ENCODE measurements around the gene MYLK3. TPM values are rescaled to one million over a fixed set of nuclear protein-coding genes. Genes with fewer than 3 reads are reported as not detected.

The MYLK3 gene
- total and polyA plus RNA-seq, 7 donors: 1.4 to 41.1 (median 13.2) TPM

DNA sequence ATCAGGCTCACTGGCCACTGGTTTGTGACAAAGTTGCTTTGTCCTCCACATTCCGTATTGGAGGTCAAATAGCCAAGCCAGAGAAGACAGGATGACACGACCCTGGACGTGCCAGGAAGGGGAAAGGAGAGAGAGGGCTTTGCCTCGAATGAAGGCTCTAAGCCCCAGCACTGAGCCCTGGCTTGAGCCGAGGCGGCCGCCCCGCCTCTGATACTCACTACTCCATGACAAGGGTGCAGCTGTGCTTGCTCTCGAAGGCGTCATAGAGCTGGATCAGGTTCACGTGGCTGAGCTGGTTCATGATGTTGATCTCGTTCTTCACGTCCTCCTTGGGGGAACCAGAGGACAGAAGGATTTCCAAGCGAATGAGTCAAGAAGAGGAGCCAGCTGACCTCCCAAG lies 19.3 kb downstream of the MYLK3 start:
- ATAC-seq: peak; percentile 30 to 75 (median 61)
- WGBS, 3 donors: 57 to 70% (median 64%) methylated on average over 14 of the region's 14 CpGs

DNA sequence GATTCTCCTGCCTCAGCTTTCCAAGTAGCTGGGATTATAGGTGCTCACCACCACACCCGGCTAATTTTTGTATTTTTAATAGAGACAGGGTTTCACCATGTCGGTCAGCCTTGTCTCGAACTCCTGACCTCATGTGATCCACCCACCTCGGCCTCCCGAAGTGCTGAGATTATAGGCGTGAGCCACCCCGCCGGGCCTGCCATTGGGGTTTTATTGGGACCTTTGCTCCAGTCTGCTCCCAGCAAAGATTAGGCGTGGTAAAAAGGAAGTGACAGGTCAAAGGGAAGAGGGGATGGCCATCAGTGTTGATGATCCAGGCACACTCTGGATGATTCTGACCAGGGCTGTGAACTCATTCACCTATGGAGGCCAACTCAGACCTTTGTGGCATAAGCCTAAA lies 20.5 kb downstream of the MYLK3 start:
- intact Hi-C loops (cut with DNase I): no loop called here
- 87 to 91% (median 87%) methylated on average over 9 of the region's 9 CpGs for WGBS, 3 donors

More for the DNA sequence above, 19.3 kb downstream of the MYLK3 start:
- peaks cover 0 to 6% of the 10 kb centered on the region in 2 donors for H3K36me3 ChIP-seq (ENCODE audit: insufficient read depth in 1 of 2, low read depth in 1 of 2)
- DNase-seq: no peak
- no peak overlapping the region for H3K4me3 ChIP-seq
- no peak overlapping the region for H3K27ac ChIP-seq
- intact Hi-C loops (cut with DNase I): no loop called here
- no peaks in the 10 kb centered on the region for H3K9me3 ChIP-seq
- TF ChIP-seq, protein P1, sequence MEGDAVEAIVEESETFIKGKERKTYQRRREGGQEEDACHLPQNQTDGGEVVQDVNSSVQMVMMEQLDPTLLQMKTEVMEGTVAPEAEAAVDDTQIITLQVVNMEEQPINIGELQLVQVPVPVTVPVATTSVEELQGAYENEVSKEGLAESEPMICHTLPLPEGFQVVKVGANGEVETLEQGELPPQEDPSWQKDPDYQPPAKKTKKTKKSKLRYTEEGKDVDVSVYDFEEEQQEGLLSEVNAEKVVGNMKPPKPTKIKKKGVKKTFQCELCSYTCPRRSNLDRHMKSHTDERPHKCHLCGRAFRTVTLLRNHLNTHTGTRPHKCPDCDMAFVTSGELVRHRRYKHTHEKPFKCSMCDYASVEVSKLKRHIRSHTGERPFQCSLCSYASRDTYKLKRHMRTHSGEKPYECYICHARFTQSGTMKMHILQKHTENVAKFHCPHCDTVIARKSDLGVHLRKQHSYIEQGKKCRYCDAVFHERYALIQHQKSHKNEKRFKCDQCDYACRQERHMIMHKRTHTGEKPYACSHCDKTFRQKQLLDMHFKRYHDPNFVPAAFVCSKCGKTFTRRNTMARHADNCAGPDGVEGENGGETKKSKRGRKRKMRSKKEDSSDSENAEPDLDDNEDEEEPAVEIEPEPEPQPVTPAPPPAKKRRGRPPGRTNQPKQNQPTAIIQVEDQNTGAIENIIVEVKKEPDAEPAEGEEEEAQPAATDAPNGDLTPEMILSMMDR (IDR thresholded peaks at IDR 0.05): no peak
- no peaks in the 10 kb centered on the region for H3K4me1 ChIP-seq
- no peaks in the 10 kb centered on the region for H3K27me3 ChIP-seq (ENCODE audit: insufficient read depth in 3 of 3, low read length in 2 of 3)

DNA sequence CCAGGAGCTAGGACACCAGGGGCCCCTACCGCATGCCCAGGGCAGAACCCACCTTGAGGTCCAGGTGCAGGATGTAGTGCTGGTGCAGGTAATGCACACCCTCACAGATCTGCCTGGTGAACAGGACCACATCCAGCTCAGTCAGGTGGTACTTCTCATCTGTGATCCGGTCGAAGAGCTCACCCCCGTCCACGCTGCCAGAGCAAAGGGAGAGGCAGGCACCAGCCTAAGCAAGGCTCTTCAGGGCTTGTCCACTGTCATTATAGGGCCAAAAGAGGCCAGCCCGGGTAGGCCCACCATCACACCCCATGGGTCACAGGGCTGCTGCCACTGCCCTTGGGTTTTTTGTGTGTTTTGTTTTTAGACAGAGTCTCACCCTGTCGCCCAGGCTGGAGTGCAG lies 21.0 kb downstream of the MYLK3 start:
- no peak for DNase-seq
- Histone ChIP-seq H3K27me3 (ENCODE audit: insufficient read depth in 3 of 3, low read length in 2 of 3) (no peaks in the 10 kb centered on the region), H3K27ac (no peak overlapping the region), H3K9me3 (no peaks in the 10 kb centered on the region), H3K36me3 (ENCODE audit: insufficient read depth in 1 of 2, low read depth in 1 of 2) (peaks cover 0 to 15% of the 10 kb centered on the region in 2 donors), H3K4me3 (no peak overlapping the region), H3K4me1 (no peaks in the 10 kb centered on the region)
- no peak for ATAC-seq
- TF ChIP-seq, protein P1 (IDR thresholded peaks at IDR 0.05): no peak
- intact Hi-C loops (cut with DNase I): no loop called here
- 89 to 92% (median 89%) methylated on average over 7 of the region's 7 CpGs for WGBS, 3 donors

More for the DNA sequence above, 20.5 kb downstream of the MYLK3 start:
- no peak overlapping the region for H3K27ac ChIP-seq
- DNase-seq (no peak), ATAC-seq (no peak)
- no peak overlapping the region for H3K4me3 ChIP-seq
- peaks cover 0 to 13% of the 10 kb centered on the region in 2 donors for H3K36me3 ChIP-seq (ENCODE audit: insufficient read depth in 1 of 2, low read depth in 1 of 2)
- no peaks in the 10 kb centered on the region for H3K4me1 ChIP-seq
- no peaks in the 10 kb centered on the region for H3K9me3 ChIP-seq
- no peaks in the 10 kb centered on the region for H3K27me3 ChIP-seq (ENCODE audit: insufficient read depth in 3 of 3, low read length in 2 of 3)
- TF ChIP-seq, protein P1 (IDR thresholded peaks at IDR 0.05): no peak

DNA sequence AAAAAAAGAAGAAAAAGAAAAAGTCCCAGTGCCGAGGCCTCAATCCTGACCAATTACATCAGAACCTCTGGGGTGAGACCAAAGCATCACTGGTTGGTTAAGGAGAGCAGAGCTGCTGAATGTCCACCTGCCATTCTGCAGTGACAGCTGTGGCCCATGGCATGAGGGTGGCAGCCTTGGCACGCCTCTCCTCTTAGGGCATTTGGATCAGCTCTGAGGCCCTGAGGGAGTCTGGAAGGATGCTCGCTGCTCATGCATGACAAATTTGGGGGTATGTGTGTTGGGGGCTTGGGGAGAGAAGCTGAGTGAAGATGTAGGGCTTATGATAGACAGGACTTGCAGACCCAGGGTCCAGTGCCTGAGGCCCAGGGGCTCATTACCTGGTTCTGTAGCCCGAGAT lies 26.3 kb downstream of the MYLK3 start:
- Histone ChIP-seq H3K4me3 (no peak overlapping the region), H3K4me1 (peaks cover 4% of the 10 kb centered on the region), H3K27me3 (ENCODE audit: insufficient read depth in 3 of 3, low read length in 2 of 3) (no peaks in the 10 kb centered on the region), H3K36me3 (ENCODE audit: insufficient read depth in 1 of 2, low read depth in 1 of 2) (peaks cover 0 to 9% of the 10 kb centered on the region in 2 donors), H3K27ac (no peak overlapping the region), H3K9me3 (no peaks in the 10 kb centered on the region)
- DNase-seq: no peak
- TF ChIP-seq, protein P1 (IDR thresholded peaks at IDR 0.05): no peak
- intact Hi-C loops (cut with DNase I): no loop called here
- peak; percentile 66 to 83 (median 76) for ATAC-seq
- 39 to 58% (median 51%) methylated on average over 4 of the region's 4 CpGs for WGBS, 3 donors

DNA sequence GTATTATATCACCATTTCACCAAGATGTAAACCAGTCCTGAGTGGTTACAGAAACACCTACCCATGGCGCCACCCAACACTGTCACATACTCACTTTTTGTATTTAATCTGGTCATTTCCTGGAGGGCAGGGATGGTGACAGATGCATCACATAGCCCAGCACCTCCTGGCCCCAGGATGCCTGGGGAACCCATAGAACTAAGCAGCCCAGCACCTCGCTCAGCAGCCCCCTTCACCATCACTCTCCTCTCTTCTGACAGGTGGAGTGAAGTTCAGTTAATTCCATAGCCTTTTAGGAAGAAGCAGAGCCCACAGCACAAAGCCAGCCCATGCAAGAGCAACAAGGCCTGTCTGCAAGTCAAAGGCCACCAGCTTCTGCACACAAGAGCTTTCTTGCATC lies 27.5 kb downstream of the MYLK3 start:
- TF ChIP-seq, protein P1 (IDR thresholded peaks at IDR 0.05): no peak
- no peak for ATAC-seq
- Histone ChIP-seq H3K27me3 (ENCODE audit: insufficient read depth in 3 of 3, low read length in 2 of 3) (no peaks in the 10 kb centered on the region), H3K27ac (no peak overlapping the region), H3K9me3 (no peaks in the 10 kb centered on the region), H3K4me3 (no peak overlapping the region), H3K36me3 (ENCODE audit: insufficient read depth in 1 of 2, low read depth in 1 of 2) (peaks cover 0 to 9% of the 10 kb centered on the region in 2 donors), H3K4me1 (peaks cover 12% of the 10 kb centered on the region)
- WGBS, 3 donors: 97 to 98% (median 98%) methylated on average over 2 of the region's 2 CpGs
- DNase-seq: no peak
- intact Hi-C loops (cut with DNase I): no loop called here
